Measurements from ENCODE around the gene HSD11B1. TPM values are rescaled to one million over a fixed set of nuclear protein-coding genes. Genes with fewer than 3 reads are reported as not detected.

Gene HSD11B1
- total RNA-seq, 1 experiment from 2014 or later: not detected

DNA sequence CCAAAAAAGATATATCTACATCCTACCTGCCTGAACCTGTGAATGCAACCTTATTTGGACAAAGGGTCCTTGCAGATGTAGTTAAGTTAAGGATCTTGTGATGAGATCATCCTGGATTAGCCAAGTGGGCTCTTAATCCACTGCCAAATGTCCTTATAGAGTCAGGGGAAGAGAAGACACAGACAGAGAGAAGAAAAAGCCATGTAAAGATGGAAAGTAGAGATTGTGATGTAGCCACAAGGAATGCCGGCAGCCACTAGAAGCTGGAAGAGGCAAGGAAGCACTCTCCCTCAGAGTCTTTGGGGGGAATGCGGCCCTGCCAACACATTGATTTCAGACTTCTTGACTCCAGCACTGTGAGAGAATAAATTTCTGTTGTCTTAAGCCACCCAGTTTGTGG is 16.2 kb downstream of the HSD11B1 start:
- Histone ChIP-seq H3K4me1 (ENCODE audit: control insufficient read depth, insufficient read depth, low read length) (no peaks in the 10 kb centered on the region), H3K4me3 (ENCODE audit: low read depth in 2 of 2, low read length in 2 of 2) (no peak overlapping the region), H3K36me3 (ENCODE audit: control insufficient read depth, insufficient read depth, low read length) (no peaks in the 10 kb centered on the region), H3K27me3 (ENCODE audit: control insufficient read depth, insufficient read depth, low read length) (no peaks in the 10 kb centered on the region), H3K9me3 (ENCODE audit: control insufficient read depth, insufficient read depth, low read depth, low read length) (no peaks in the 10 kb centered on the region), H3K27ac (ENCODE audit: low read length) (no peak overlapping the region)
- intact Hi-C loops (cut with micrococcal nuclease; ENCODE audit: unreplicated experiment) (no loop called here), in situ Hi-C loops (cut with HindIII; ENCODE audit: low pct_unique_long_range_greater_than_20kb, low sequenced_read_pairs) (no loop called here)
- no TSS peak for BruUV-seq (replicated peaks)
- CTCF ChIA-PET: interaction anchor here (1.0 kb wide), 1 partner anchor 29 kb away, joined by 3 read pairs; no protein-coding TSS in a partner anchor
- POLR2A ChIA-PET: no interaction called here
- no peak for ATAC-seq
- DNase-seq (ENCODE audit: low read depth, low spot score): no peak
- TF ChIP-seq POLR2AphosphoS5 (IDR thresholded peaks at IDR 0.05; ENCODE audit: low read depth, low read length) (no peak), SIN3A (IDR thresholded peaks at IDR 0.05; ENCODE audit: borderline replicate concordance, insufficient read depth, low read depth, low read length) (no peak), REST (IDR thresholded peaks at IDR 0.05; ENCODE audit: insufficient read depth in 1 of 2, low read depth in 2 of 2, low read length in 1 of 2) (no peak), TCF7L2 (IDR thresholded peaks at IDR 0.05; ENCODE audit: low read depth, low read length) (no peak)
- TF ChIP-seq, protein P1, sequence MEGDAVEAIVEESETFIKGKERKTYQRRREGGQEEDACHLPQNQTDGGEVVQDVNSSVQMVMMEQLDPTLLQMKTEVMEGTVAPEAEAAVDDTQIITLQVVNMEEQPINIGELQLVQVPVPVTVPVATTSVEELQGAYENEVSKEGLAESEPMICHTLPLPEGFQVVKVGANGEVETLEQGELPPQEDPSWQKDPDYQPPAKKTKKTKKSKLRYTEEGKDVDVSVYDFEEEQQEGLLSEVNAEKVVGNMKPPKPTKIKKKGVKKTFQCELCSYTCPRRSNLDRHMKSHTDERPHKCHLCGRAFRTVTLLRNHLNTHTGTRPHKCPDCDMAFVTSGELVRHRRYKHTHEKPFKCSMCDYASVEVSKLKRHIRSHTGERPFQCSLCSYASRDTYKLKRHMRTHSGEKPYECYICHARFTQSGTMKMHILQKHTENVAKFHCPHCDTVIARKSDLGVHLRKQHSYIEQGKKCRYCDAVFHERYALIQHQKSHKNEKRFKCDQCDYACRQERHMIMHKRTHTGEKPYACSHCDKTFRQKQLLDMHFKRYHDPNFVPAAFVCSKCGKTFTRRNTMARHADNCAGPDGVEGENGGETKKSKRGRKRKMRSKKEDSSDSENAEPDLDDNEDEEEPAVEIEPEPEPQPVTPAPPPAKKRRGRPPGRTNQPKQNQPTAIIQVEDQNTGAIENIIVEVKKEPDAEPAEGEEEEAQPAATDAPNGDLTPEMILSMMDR (IDR thresholded peaks at IDR 0.05): no peak

- no peak for TF ChIP-seq TCF7L2 (IDR thresholded peaks at IDR 0.05; ENCODE audit: low read depth, low read length)
- no peak for TF ChIP-seq REST (IDR thresholded peaks at IDR 0.05; ENCODE audit: insufficient read depth in 1 of 2, low read depth in 2 of 2, low read length in 1 of 2)
- TF ChIP-seq SIN3A (IDR thresholded peaks at IDR 0.05; ENCODE audit: borderline replicate concordance, insufficient read depth, low read depth, low read length): no peak
- no peak for TF ChIP-seq POLR2AphosphoS5 (IDR thresholded peaks at IDR 0.05; ENCODE audit: low read depth, low read length)
- TF ChIP-seq, protein P1 (IDR thresholded peaks at IDR 0.05): no peak
- Histone ChIP-seq H3K27me3 (ENCODE audit: control insufficient read depth, insufficient read depth, low read length) (no peaks in the 10 kb centered on the region), H3K4me3 (ENCODE audit: low read depth in 2 of 2, low read length in 2 of 2) (no peak overlapping the region), H3K9me3 (ENCODE audit: control insufficient read depth, insufficient read depth, low read depth, low read length) (no peaks in the 10 kb centered on the region), H3K27ac (ENCODE audit: low read length) (no peak overlapping the region), H3K4me1 (ENCODE audit: control insufficient read depth, insufficient read depth, low read length) (no peaks in the 10 kb centered on the region), H3K36me3 (ENCODE audit: control insufficient read depth, insufficient read depth, low read length) (no peaks in the 10 kb centered on the region)
- no peak for ATAC-seq
- ChIA-PET POLR2A (no interaction called here), CTCF (interaction anchor here (1.0 kb wide), 1 partner anchor 29 kb away, joined by 3 read pairs; no protein-coding TSS in a partner anchor)
- BruUV-seq (replicated peaks): no TSS peak
- no peak for DNase-seq (ENCODE audit: low read depth, low spot score)
- intact Hi-C loops (cut with micrococcal nuclease; ENCODE audit: unreplicated experiment) (no loop called here), in situ Hi-C loops (cut with HindIII; ENCODE audit: low pct_unique_long_range_greater_than_20kb, low sequenced_read_pairs) (no loop called here)
These were observed 16.7 kb downstream of the HSD11B1 start for GRCh38 chr1:209721323-209721722.
